GM18498 (cell line): Measurements from ENCODE around the gene CYBA.

Experiments
- ATAC-seq: cut with Tn5 transposase; IDR thresholded peaks from one replicate; pipeline ENCODE4 v1.9.1; 2021; ENCODE audit warnings: mild to moderate bottlenecking, moderate library complexity; ENCODE audit not compliant: unreplicated experiment

Gene CYBA

GRCh38 chr16:88595101-88595500 is 55.8 kb downstream of the CYBA start:
- ATAC-seq = no peak

GRCh38 chr16:88593910-88594309 is 56.9 kb downstream of the CYBA start:
- no peak for ATAC-seq

- ATAC-seq = no peak
Measured at GRCh38 chr16:88593489-88593888, 57.4 kb downstream of the CYBA start.
